Amniotic stem cell (primary cell): ENCODE measurements around the gene CHODL.

Experiments used
- DNase-seq: peaks from one replicate; lab custom pipeline; 2025; lab: John Stamatoyannopoulos, UW

The CHODL gene

GRCh38 chr21:18289876-18290275 lies 45.2 kb downstream of the CHODL start:
- DNase-seq, result no peak

GRCh38 chr21:18294100-18294499 lies 49.5 kb downstream of the CHODL start:
- no peak for DNase-seq

GRCh38 chr21:18298228-18298627 lies 53.6 kb downstream of the CHODL start:
- DNase-seq, result no peak
